GM21717 (cell line): ENCODE measurements around the gene PNMA1.

Experiments used
- ATAC-seq: cut with Tn5 transposase; IDR thresholded peaks from one replicate; pipeline ENCODE4 v1.9.1; 2021; ENCODE audit warnings: mild to moderate bottlenecking, moderate library complexity; ENCODE audit not compliant: unreplicated experiment

Gene PNMA1

DNA sequence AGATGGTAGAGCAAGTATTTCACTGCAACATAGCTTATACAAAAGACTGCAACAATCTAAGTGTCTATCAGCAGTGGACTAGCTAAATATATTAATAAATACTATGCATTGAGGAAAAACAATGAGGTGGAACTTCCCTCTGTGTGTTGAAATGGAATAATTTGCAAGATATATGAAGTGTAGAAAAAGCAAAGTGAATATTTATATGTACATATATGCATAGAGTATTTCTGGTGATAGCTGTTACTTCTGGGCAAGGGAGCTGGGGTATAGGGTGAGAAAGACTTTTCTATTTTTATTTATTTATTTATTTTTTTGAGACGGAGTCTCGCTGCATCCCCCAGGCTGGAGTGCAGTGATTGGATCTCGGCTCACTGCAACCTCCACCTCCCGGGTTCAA lies 35.5 kb downstream of the PNMA1 start:
- no peak for ATAC-seq

DNA sequence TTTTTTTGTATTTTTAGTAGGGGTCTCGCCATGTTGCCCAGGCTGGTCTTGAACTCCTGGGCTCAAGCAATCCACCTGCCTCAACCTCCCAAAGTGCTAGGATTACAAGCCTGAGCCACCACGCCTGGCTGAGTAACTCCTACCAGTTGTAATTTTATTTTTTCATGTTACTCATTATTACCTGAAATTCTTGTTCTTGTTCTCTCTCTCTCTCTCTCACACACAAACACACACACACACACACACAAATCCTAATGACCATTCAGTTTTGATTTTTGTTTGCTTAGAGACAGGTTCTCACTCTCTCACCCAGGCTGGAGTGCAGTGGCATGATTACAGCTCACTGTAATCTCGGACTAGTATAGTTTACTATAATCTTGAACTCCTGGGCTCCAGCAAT lies 39.2 kb downstream of the PNMA1 start:
- no peak for ATAC-seq

DNA sequence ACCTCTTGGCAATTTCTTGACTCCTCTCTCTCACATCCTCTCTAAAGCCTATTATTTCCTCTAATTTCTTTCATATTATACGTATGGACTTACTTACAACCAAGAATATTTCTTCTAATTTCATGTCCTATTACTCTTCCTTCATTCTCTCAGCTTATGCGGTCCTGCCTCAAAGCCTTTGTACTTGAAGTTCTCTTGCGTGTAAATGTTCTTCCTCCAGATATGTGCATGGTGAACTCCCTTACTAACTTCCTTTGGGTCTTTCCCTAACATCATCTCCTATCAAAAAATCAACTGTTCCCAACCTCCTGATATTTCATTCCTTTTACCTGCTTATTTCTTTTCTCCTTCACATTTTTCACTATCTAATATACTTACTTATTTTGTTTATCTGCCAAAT lies 46.3 kb downstream of the PNMA1 start:
- no peak for ATAC-seq

DNA sequence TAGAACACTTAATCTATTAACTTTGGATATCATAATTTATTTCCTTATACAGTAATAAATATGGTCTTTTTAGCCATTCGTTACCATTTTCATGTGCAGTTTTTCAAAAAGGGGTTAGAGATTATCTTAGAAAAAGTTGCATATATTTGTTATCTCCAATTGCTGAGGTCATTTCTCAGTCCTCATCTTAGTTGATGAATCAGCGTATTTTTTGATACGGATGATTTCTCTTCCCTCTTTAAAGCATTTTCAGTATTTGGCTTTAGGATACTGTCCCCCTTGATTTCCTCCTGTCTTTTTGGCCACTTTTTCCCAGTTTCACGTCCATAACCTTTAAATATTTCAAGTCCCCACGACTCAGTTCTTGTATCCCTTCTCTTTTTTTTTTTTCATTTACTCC lies 47.6 kb downstream of the PNMA1 start:
- ATAC-seq = no peak

DNA sequence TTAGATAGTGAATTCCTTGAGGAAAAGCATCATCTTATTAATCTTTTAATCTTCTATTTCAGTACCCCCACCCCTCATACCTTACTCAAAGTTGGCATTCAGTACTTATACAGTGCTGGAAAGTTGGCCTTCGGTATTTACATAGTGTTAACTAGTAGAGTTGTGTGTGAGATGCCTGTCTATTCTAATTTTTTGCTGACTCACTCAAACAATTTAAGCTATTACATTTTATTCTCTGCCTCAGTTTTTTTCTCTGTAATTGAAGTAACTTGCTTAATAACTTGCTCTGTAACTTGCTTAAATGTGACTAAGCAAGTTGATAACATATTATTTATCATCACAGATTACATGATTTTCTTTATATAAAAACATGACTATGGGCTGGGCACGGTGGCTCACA lies 49.1 kb downstream of the PNMA1 start:
- no peak for ATAC-seq

DNA sequence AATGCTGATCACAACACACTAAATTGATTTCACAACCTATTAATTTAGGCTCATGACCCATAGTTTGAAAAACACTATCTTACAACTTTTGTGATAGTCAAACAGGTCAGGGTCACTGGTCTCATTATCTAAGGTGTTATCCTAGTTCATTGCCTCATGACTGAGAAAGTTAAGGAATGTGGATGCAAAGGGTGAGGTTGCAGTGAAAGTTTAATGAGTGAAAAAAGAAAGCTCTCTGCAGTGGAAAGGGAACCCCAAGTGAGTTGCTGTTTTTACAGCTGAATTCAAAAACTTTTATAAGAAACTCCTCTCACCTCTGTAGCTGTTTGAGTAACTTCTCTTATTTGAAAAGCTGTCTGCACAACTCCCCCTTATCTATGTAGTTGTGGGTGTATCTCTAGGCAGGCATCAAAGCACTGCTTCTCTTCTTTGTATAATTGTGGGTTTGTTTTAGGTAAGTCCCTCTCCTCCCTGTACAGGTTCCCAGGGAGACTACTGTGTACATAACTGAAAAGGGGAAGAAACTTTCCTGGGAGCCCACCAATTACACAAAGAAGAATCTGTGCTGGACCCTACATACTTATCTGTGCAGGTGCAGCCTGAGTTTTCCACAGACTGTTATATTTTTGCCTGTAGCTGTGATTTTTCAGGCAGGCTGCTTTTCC lies 50.5 kb downstream of the PNMA1 start:
- ATAC-seq = no peak

DNA sequence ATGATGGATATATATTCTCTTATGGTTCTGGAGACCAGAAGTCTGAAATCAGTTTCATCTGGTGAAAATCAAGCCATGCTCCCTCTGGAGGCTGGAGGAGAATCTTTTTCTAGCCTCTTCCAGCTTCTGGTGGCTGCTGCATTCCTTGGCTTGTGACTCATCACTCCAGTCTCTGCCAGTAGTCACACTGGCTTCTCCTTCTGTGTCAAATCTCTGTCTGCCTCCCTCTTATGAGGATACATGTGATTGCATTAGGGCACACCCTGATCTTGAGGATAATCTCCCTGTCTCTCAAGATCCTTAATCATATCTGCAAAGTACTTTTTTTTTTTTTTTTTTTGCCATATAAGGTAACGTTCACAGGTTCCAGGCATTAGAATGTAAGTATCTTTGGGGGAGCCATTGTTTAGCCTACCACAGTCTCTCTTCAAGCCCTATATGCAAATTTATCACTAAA lies 51.7 kb downstream of the PNMA1 start:
- no peak for ATAC-seq

DNA sequence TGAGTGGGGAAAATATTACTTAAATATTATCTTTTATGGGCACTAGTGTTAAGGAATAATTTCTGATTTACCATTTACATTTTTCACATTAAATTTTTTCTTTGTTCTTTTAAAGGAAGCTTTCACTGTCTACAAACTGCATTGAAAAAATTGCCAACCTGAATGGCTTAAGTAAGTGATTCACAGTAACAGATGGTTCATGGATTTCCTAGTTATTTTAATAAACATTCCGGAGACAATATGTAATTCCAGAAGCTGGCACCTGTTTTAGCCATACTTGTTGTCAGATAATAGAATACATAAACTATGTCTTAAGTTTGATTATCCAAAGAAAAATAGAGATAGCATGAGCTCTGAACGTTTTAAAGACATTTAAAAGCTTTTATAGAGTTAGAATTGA lies 52.3 kb downstream of the PNMA1 start:
- no peak for ATAC-seq
